Breast epithelium (tissue), 3 donors: Measurements from ENCODE around the gene LANCL3.

ENCODE experiments used
- POLR2A ChIP-seq: fragments of 450-650 bp; IDR thresholded peaks from one replicate; pipeline ENCODE4 v1.6.1; 2016; ENCODE audit warnings: antibody characterized with exemption, mild to moderate bottlenecking, moderate library complexity
- TF ChIP-seq, protein P1 (sequence below), 3 donors: fragments of 450-650 bp; IDR thresholded peaks; one replicate each; pipeline ENCODE4 v1.5.1; 2016 to 2017; ENCODE audit warnings: antibody characterized with exemption in 3 of 3, mild to moderate bottlenecking in 3 of 3, moderate library complexity in 3 of 3

DNA sequence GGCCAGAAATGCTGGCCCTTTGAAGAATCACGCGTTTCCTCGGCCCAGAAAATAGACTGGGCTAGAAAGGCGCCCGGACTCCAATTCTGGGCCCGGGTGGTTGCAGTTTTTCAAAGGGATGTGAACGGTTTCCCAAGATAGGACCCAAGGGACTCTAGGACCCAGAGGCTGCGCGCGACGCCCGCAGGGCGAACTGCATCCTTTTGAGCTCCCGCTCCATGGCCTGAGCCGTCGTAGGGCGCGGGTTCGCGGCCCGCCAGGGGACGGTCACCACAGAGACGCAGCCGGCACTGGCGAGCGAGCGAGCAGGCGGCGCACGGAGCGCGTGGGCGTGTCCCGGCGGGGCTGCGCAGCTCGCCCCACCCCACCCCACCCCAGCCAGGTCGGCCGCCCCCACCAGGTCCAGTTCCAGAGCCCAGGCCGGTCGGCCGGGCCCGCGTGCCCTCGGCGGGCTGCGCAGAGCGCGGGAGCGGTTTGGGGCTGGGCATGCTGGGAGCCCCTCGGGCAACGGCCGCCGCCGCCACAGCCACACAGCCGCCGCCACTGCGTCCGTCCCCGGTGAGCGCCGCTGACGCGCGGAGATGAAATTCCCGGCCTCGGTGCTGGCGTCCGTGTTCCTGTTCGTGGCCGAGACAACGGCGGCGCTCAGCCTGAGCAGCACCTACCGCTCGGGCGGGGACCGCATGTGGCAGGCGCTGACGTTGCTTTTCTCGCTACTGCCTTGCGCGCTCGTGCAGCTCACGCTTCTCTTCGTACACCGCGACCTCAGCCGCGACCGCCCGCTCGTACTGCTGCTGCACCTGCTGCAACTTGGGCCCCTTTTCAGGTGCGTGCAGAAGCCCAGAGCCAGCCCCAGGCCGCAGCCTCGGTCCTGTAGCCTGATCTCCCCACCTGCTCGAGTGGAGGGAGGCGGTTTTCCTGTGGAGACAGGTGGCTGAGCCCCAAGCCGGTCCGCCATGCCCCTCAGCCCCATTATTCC is 114.2 kb downstream of the LANCL3 start, which contains the start of gene XK:
- TF ChIP-seq, protein P1, sequence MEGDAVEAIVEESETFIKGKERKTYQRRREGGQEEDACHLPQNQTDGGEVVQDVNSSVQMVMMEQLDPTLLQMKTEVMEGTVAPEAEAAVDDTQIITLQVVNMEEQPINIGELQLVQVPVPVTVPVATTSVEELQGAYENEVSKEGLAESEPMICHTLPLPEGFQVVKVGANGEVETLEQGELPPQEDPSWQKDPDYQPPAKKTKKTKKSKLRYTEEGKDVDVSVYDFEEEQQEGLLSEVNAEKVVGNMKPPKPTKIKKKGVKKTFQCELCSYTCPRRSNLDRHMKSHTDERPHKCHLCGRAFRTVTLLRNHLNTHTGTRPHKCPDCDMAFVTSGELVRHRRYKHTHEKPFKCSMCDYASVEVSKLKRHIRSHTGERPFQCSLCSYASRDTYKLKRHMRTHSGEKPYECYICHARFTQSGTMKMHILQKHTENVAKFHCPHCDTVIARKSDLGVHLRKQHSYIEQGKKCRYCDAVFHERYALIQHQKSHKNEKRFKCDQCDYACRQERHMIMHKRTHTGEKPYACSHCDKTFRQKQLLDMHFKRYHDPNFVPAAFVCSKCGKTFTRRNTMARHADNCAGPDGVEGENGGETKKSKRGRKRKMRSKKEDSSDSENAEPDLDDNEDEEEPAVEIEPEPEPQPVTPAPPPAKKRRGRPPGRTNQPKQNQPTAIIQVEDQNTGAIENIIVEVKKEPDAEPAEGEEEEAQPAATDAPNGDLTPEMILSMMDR (IDR thresholded peaks at IDR 0.05), result no peak
- no peak for TF ChIP-seq POLR2A
